ENCODE data around the gene MRPL12.

MRPL12 gene

DNA sequence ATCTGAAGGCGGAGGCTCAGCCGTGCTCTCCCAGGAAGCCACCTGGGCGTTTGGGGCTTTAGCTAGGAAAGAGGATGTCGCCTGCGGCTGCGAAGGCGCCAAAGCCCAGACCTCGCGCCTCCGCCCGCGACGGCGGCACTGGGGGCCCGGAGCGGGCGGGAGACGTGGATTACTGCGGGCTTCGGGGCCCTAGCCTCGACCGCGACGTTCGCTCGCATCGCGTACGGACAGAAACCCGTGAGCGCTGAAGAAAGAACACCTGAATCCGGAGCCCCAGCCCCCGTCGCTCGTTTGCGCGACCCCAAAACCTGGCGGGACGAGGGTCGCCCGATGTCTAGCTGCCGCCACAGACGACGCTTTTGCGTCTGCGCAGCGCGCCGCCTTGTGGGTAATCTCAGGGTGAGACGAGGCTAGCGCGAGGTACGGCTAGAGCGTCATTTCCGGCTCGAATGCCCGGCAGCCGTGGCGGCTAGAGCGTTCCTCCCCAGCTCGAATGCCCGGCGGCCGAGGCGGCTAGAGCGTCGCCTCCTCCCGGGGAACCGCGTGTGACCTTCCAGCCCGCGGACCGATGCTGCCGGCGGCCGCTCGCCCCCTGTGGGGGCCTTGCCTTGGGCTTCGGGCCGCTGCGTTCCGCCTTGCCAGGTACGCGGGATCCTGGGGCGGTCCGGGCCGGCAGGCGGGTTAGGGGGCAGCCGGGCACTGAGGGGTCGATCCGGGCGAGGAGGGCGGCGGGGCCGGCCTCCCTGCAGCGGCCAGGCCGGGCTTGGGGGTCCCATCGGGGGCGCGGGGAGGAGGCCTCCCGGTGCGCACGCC, at the start of gene MRPL12:
TSS of gene MRPL12 (plus strand) at position 434 of the 813 bp plus-strand sequence. CDS start at position 569, 135 bp downstream.
- peak; percentile 92 for DNase-seq (ENCODE audit: low spot score)

DNA sequence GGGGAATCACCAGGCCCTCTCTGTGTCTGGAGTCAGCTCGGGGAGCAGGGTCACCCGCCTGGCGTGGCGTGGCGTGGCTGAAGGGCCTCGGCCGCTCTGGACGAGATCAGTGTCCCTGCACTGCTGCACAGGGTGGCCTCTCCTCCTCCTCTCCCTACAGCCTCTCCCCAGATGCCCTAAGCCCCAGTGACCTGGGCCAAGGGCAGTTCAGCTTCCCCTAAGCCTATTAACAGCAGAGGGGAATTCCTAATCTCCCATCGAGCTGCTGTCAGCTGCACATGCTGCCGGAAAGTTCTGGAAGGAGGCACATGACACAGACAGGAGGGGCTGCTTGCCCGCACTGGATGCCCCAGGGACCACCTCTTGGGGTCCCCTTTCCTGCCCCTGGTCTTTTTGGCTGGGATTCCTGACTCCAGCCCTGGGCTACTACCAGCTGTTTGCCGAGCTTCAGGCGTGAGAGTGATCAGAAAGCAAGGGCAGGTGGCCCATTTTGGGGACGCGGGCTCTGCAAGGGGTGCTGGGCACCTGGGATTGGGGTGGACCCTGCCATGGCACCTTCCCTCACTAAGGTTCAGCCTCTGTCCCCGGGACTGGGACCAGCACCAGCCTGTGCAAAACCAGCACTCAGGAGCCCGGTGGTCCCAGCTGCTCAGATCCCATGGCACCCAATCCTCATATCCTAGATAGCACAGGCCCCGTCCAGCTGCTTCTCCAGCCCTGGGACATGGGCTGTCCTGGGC, 47.6 kb upstream of the MRPL12 start:
- DNase-seq (ENCODE audit: low spot score), result no peak

- no peak for DNase-seq (ENCODE audit: low spot score)
Measured at GRCh38 chr17:81656118-81656743, 46.9 kb upstream of the MRPL12 start, which contains the start of gene PDE6G. Gene PDE6G (minus strand): TSS chr17:81656542. CDS start chr17:81653305, 3,237 bp downstream.

DNA sequence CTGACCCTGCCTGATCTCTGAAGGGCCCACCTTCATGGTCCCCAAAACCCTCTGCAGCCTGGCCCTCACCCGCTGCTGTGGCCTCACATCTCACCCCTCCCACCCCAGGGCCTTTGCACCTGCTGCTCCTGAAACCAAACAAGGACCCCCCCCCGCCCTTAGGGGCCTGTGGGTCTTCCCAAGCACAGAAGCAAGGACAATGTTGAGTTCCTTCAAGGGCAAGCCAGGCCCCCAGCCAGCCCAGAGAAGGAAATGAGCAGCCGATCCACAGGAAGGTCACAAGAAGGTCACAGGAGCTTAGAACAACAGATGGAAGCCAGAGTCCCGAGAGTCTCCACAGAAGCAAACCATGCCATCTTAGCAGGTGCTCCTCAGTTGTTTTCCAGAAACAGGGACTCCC, 46.3 kb upstream of the MRPL12 start:
- DNase-seq (ENCODE audit: low spot score), result no peak

GRCh38 chr17:81659038-81659437, 44.1 kb upstream of the MRPL12 start:
- DNase-seq (ENCODE audit: low spot score), result no peak

DNA sequence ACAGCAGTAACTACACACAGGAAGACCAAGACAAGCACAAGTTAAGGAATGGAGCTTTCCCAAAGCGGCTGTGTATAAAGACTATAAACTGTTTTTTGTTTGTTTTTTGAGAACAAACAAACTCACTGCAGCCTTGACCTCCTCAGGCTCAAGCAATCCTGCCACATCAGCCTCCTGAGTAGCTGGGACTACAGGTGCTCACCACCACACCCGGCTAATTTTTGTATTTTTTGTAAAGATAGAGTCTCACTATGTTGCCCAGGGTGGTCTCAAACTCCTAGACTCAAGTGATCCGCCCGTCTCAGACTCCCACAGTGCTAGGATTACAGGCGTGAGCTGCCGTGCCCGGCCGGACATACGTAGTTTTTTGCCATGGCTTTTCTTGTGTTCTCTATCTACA, 42.7 kb upstream of the MRPL12 start:
- DNase-seq (ENCODE audit: low spot score), result no peak

GRCh38 chr17:81662002-81662401, 41.2 kb upstream of the MRPL12 start:
- no peak for DNase-seq (ENCODE audit: low spot score)

- DNase-seq (ENCODE audit: low spot score), result no peak
Measured at GRCh38 chr17:81664051-81664470, 39.1 kb upstream of the MRPL12 start.

DNA sequence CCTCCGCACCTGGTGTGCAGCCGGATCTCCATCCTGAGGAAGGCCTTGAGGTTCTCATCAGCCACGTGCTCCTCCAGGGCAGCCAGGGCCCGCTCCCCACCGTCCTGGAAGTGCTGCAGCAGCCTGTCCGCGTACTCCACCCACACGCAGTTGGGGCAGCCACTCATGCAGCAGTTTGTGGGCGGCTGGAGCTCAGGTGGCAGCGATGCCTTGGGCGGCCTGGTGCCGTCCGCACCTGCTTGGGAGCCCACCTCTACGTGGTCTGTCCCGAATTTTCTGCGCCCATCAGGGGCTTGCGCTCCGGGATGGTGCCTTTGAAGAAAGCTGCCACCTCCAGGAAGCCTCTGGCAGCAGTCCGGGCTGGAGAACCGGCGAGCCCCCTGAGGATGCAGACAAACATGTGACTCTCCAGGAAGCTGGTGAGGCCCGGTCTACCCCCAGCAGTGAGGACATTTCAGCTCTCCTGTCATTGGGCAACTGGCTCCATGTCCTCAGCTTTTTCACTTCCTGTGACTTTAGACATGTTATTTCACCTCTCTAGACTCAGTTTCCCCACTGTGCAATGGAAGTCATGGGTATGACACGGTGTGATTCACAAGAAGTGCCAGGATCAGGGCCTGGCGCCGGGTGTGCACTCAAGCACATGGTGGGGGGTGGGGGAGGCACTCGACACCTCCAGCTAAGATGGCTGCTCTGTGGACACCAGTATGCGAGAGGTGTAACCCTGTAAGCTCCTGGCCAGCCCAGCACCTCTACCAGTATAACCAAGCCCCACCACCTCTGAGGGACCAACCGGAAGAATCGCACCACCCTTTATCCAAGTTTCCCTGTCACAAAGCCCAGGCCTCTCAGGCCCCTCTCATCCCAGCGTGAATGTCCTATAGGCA, 37.7 kb upstream of the MRPL12 start:
- peak; percentile 59 for DNase-seq (ENCODE audit: low spot score)

GRCh38 chr17:81666092-81666341, 37.1 kb upstream of the MRPL12 start:
- peak; percentile 41 for DNase-seq (ENCODE audit: low spot score)

- DNase-seq (ENCODE audit: low spot score), result peak; percentile 94
Measured at GRCh38 chr17:81666342-81667191, 36.6 kb upstream of the MRPL12 start, which contains the start of the genes CCDC137 and OXLD1. Gene CCDC137 (plus strand): TSS chr17:81666737. CDS start chr17:81666767, 30 bp downstream. Gene OXLD1 (minus strand): TSS chr17:81666605. CDS start chr17:81666577, 28 bp downstream.

DNA sequence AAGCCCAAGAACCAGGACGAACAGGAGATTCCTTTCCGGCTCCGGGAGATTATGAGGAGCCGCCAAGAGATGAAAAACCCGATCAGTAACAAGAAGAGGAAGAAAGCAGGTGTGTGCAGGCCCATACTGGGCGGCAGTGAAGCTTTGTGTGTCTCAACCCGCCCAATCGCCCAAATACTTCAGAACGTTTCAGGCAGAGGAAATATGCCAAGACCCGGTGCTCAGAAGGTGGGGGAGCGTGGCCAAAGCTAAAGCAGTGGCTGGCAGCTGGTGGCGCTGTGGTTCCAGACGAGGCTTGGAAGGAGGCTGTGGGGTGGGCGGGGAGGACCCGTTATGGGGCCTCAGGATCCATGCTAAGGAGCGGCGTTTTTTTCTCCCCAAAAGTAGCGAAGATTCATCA, 35.4 kb upstream of the MRPL12 start:
- no peak for DNase-seq (ENCODE audit: low spot score)

GRCh38 chr17:81672504-81672903, 30.7 kb upstream of the MRPL12 start:
- DNase-seq (ENCODE audit: low spot score), result no peak

DNA sequence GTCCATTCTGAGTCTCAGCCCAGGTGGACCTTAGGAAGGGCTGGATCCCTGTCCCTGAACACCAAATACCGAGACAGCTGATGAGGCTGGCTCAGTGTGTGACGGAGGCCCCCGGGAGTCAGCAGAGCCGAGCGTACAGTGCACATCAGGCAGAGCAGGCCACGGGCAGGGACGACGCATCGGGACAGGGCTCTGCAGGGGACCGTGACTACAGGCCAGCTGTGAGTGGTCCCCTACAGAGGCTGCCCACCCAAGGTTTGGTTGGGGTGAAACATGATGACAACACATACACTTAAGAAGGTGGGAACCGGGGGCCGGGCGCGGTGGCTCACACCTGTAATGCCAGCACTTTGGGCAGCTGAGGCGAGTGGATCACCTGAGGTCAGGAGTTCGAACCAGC, 30.2 kb upstream of the MRPL12 start:
- DNase-seq (ENCODE audit: low spot score), result no peak

DNA sequence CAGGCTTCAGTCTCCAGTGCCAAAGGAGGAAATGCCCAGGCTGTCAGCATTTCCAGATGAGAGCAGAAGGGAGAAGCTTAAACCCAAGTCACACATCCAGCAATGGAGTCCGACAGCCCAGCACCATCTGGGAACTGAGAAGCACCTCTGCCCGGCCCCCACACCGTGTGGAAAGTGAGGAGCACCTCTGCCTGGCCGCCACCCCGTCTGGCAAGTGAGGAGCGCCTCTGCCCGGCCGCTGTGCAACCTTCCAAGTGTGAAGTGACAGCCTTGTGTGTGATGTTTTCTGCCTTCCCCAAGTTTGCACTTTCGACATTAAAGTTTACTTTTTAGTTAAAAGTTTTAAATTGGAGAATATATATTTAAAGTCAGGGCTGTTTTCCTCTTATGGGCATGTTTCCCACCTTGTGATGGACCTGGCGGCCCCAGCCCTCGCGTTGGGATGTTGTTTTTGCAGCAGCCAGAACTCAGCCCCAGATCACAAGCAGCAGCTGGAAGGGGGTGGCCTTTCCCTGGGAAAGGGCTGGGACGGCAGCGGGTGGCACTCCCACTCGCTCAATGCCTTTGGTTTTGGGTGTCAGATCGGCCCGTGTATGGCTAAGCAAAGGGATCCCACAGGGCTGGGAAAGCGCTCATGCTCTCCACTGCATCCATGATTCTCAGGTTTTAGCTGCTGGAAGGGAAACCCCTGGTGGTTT, 29.5 kb upstream of the MRPL12 start:
- no peak for DNase-seq (ENCODE audit: low spot score)

DNA sequence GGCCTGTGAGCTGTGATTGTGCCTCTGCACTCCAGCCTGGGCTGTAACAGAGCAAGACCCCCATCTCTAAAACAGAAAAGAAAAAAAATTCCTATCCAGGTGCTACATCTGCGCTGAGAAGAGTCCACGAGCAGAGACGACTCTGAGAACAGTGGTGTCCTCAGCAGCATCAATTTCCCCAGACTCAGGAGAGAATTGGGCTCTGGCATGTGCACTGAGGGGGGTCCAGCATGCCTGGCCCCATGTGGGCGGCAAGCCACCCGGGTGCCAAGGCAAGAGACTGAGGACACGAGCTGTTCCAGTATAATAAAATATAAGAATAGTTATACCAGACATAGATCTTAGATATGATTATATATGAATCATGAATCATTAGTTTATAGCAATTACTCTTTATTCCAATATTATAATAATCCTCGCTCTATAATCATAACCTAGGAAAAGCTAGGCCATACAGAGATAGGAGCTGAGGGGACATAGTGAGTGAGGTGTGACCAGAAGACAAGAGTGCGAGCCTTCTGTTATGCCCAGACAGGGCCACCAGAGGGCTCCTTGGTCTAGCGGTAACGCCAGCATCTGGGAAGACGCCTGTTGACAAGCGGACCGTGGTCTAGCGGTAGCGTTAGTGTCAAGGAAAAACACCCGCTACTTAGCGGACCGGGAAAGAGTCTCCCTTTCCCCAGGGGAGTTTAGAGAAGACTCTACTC, 27.5 kb upstream of the MRPL12 start:
- peak; percentile 16 for DNase-seq (ENCODE audit: low spot score)

DNA sequence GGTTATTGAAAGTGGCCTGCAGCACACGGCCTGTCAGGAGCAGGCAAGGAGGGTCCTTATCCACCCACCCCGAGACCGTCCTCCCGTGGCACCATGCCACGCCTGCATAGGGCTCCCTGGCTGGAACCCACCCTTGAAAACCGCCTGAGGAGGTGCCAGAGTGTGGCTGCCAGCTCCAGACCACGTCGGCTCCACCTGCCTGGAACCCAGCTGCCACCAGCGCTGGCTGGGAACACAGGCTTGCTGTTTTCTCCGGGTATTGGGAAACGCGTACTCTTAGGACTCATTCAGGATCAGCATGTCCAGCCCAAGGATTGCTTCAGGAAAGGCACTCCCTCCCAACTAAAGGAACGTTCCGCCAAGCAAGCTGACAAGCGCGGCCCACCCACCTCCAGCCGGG, 26.3 kb upstream of the MRPL12 start:
- no peak for DNase-seq (ENCODE audit: low spot score)

GRCh38 chr17:81680150-81680549, 23.0 kb upstream of the MRPL12 start:
- no peak for DNase-seq (ENCODE audit: low spot score)

- DNase-seq (ENCODE audit: low spot score), result no peak
Measured at GRCh38 chr17:81681672-81682071, 21.5 kb upstream of the MRPL12 start.
